HepG2 (cell line): ENCODE results near the gene NRN1L. TPM values are rescaled to one million over a fixed set of nuclear protein-coding genes. Genes with fewer than 3 reads are reported as not detected.

Experiments used
- ATF2 ChIP-seq: sonication (generic); formaldehyde crosslinking; IDR thresholded peaks from 2 replicates; pipeline ENCODE4 v1.4.0; 2020; ENCODE audit warnings: missing genetic modification reagents
- CBX5 ChIP-seq: sonication (generic); formaldehyde crosslinking; IDR thresholded peaks from 2 replicates; pipeline ENCODE4 v1.4.0; 2020; ENCODE audit warnings: missing genetic modification reagents, borderline replicate concordance
- CCDC6 ChIP-seq: sonication (generic); formaldehyde crosslinking; IDR thresholded peaks from 2 replicates; pipeline ENCODE4 v1.8.1; 2022; ENCODE audit warnings: mild to moderate bottlenecking, missing genetic modification reagents, moderate library complexity
- FOXJ3 ChIP-seq: sonication (generic); formaldehyde crosslinking; IDR thresholded peaks from 2 replicates; pipeline ENCODE4 v1.4.0; 2020; ENCODE audit warnings: missing genetic modification reagents, mild to moderate bottlenecking, borderline replicate concordance
- IRF1 ChIP-seq: sonication (generic); formaldehyde crosslinking; IDR thresholded peaks from 2 replicates; pipeline ENCODE4 v1.4.0; 2020; ENCODE audit warnings: low read depth, mild to moderate bottlenecking, missing genetic modification reagents
- NAIF1 ChIP-seq: sonication (generic); formaldehyde crosslinking; IDR thresholded peaks from 2 replicates; pipeline ENCODE4 v1.5.0; 2020; ENCODE audit warnings: mild to moderate bottlenecking, missing genetic modification reagents, borderline replicate concordance
- NFE2 ChIP-seq: sonication (generic); formaldehyde crosslinking; IDR thresholded peaks from 2 replicates; pipeline ENCODE4 v1.4.0; 2020; ENCODE audit warnings: missing genetic modification reagents
- NFYB ChIP-seq: sonication (generic); formaldehyde crosslinking; IDR thresholded peaks from 2 replicates; pipeline ENCODE4 v1.4.0; 2020; ENCODE audit warnings: missing genetic modification reagents
- NKX3-1 ChIP-seq: sonication (generic); formaldehyde crosslinking; IDR thresholded peaks from 2 replicates; pipeline ENCODE4 v1.5.0; 2020; ENCODE audit warnings: missing genetic modification reagents
- PITX1 ChIP-seq: sonication (generic); formaldehyde crosslinking; IDR thresholded peaks from 2 replicates; pipeline ENCODE4 v1.5.1; 2020; ENCODE audit warnings: mild to moderate bottlenecking, missing genetic modification reagents
- SAFB2 ChIP-seq: sonication (generic); formaldehyde crosslinking; IDR thresholded peaks from 2 replicates; pipeline ENCODE4 v1.5.1; 2020; ENCODE audit warnings: missing genetic modification reagents, low read depth, mild to moderate bottlenecking, borderline replicate concordance
- SIX1 ChIP-seq: sonication (generic); formaldehyde crosslinking; IDR thresholded peaks from 2 replicates; pipeline ENCODE4 v1.4.0; 2020; ENCODE audit warnings: missing genetic modification reagents, borderline replicate concordance
- SMAD1 ChIP-seq: sonication (generic); formaldehyde crosslinking; IDR thresholded peaks from 2 replicates; pipeline ENCODE4 v1.4.0; 2020; ENCODE audit warnings: missing genetic modification reagents, low read depth, mild to moderate bottlenecking, borderline replicate concordance
- SOX5 ChIP-seq: IDR thresholded peaks from 2 replicates; pipeline ENCODE4 v1.6.1; 2016; ENCODE audit warnings: borderline replicate concordance
- TMF1 ChIP-seq: sonication (generic); formaldehyde crosslinking; IDR thresholded peaks from 2 replicates; pipeline ENCODE4 v1.8.1; 2022; ENCODE audit warnings: low read depth, missing genetic modification reagents
- UBTF ChIP-seq: sonication (generic); formaldehyde crosslinking; IDR thresholded peaks from 2 replicates; pipeline ENCODE4 v1.4.0; 2020; ENCODE audit warnings: mild to moderate bottlenecking, missing genetic modification reagents
- ZNF235 ChIP-seq: sonication (generic); formaldehyde crosslinking; IDR thresholded peaks from 2 replicates; pipeline ENCODE4 v1.8.1; 2023; ENCODE audit warnings: mild to moderate bottlenecking, missing genetic modification reagents, borderline replicate concordance
- ZNF326 ChIP-seq: sonication (generic); formaldehyde crosslinking; IDR thresholded peaks from 2 replicates; pipeline ENCODE4 v1.4.0; 2020; ENCODE audit warnings: missing genetic modification reagents, borderline replicate concordance
- ZNF451 ChIP-seq: sonication (generic); formaldehyde crosslinking; IDR thresholded peaks from 2 replicates; pipeline ENCODE4 v1.5.0; 2020; ENCODE audit warnings: mild to moderate bottlenecking, missing genetic modification reagents
- ZNF547 ChIP-seq: sonication (generic); formaldehyde crosslinking; IDR thresholded peaks from 2 replicates; pipeline ENCODE4 v1.5.1; 2020; ENCODE audit warnings: mild to moderate bottlenecking, missing genetic modification reagents
- ZNF619 ChIP-seq: sonication (generic); formaldehyde crosslinking; IDR thresholded peaks from 2 replicates; pipeline ENCODE4 v1.4.0; 2020; ENCODE audit warnings: mild to moderate bottlenecking, missing genetic modification reagents
- ZNF746 ChIP-seq: sonication (generic); formaldehyde crosslinking; IDR thresholded peaks from 2 replicates; pipeline ENCODE4 v1.8.0; 2022; ENCODE audit warnings: mild to moderate bottlenecking, missing genetic modification reagents
- ZNF768 ChIP-seq: sonication (generic); formaldehyde crosslinking; IDR thresholded peaks from 2 replicates; pipeline ENCODE4 v1.4.0; 2020; ENCODE audit warnings: missing genetic modification reagents
- ZNF879 ChIP-seq: sonication (generic); formaldehyde crosslinking; IDR thresholded peaks from 2 replicates; pipeline ENCODE4 v1.8.1; 2023; ENCODE audit warnings: missing genetic modification reagents
- ZSCAN9 ChIP-seq: IDR thresholded peaks from 2 replicates; pipeline ENCODE4 v1.6.1; 2016; ENCODE audit warnings: borderline replicate concordance
- polyA plus RNA-seq, 8 experiments: library from polyadenylated mRNA; depleted of rRNA in 3 of 8; stranded (reverse) in 7 of 8; unstranded in 1 of 8; fragments of >200 nt; fragmentation: Illumina TruSeq in 4 of 8; extraction: Trizol in 4 of 8; gene quantifications; 2 replicates each; pipeline versions ENCODE4 v1.2.1 to v1.2.3, GENCODE V29; 2011 to 2016; ENCODE audit warnings: low read depth in 4 of 8, missing spikeins in 1 of 8, mixed read lengths in 1 of 8; ENCODE audit not compliant: insufficient read depth in 1 of 8
- total RNA-seq, 5 experiments: library from RNA; depleted of rRNA; stranded (reverse); fragments of >200 nt; fragmentation: Illumina TruSeq; extraction: Trizol; gene quantifications; 2 replicates each; pipeline ENCODE4 v1.2.3, GENCODE V29; 2016; ENCODE audit warnings: low read depth in 1 of 5

Gene NRN1L
- total and polyA plus RNA-seq, 2 of the 13 experiments (the other 11 are each of a cell fraction or from before 2014, with no cell fraction given) = 0.53 to 1.2 TPM

GRCh38 chr16:67872631-67873434 is 11.9 kb upstream of the NRN1L start, which contains the start of gene EDC4 (continued):
- 0 out of 2 replicates have a peak, but pooled peaks have one; percentile 58 for TF ChIP-seq ATF2 (CRISPR knock-in tag)
- TF ChIP-seq ZNF619 (CRISPR knock-in tag) = peak; percentile 92; the same call in 1 of the 2 replicates
- peak; percentile 84; the same call in 1 of the 2 replicates for TF ChIP-seq ZNF235 (CRISPR knock-in tag)
- peak; percentile 69; the same call in 1 of the 2 replicates for TF ChIP-seq ZNF451
- TF ChIP-seq ZNF879 (CRISPR knock-in tag) = peak; percentile 49; the same call in 1 of the 2 replicates
- TF ChIP-seq SOX5 = peak; percentile 61; the same call in 1 of the 2 replicates
- peak; percentile 78 for TF ChIP-seq ZSCAN9 (CRISPR knock-in tag)
- TF ChIP-seq NFE2 = peak; percentile 25; the same call in 1 of the 2 replicates
- peak; percentile 66; the same call in 1 of the 2 replicates for TF ChIP-seq SIX1 (CRISPR knock-in tag)
- TF ChIP-seq CCDC6 (CRISPR knock-in tag) = no peak
- TF ChIP-seq PITX1 = peak; percentile 74; the same call in 1 of the 2 replicates
- TF ChIP-seq ZNF746 (CRISPR knock-in tag) = no peak; the same call in none of the 2 replicates
- no peak for TF ChIP-seq IRF1 (CRISPR knock-in tag)
- no peak for TF ChIP-seq FOXJ3 (CRISPR knock-in tag)
- TF ChIP-seq SMAD1 (CRISPR knock-in tag) = peak; percentile 93; the same call in 1 of the 2 replicates
- TF ChIP-seq ZNF547 (CRISPR knock-in tag) = peak; percentile 81
- no peak for TF ChIP-seq TMF1 (CRISPR knock-in tag)
- TF ChIP-seq CBX5 (CRISPR knock-in tag) = peak; percentile 85; the same call in 1 of the 2 replicates
- 0 out of 2 replicates have a peak, but pooled peaks have one; percentile 33 for TF ChIP-seq NAIF1 (CRISPR knock-in tag)
- TF ChIP-seq NFYB (CRISPR knock-in tag) = no peak
- TF ChIP-seq UBTF (CRISPR knock-in tag) = peak; percentile 84
- TF ChIP-seq NKX3-1 = no peak
- TF ChIP-seq ZNF768 = peak; percentile 89; the same call in 1 of the 2 replicates
- TF ChIP-seq ZNF326 (CRISPR knock-in tag) = no peak; the same call in 1 of the 2 replicates
- peak; percentile 86 for TF ChIP-seq SAFB2
